HL-60/S4 treated with phorbol 12-myristate 13-acetate at 8.2 ng/mL for 4 days and 3 days (cell line): Measurements from ENCODE around the gene GRIK5.

Source experiments
- in situ Hi-C: fragments of 300-500 bp; cut with MboI; formaldehyde crosslinking; loops from 2 replicates; pipeline ENCODE4 v1.15.0; 2022; ENCODE audit warnings: low sequenced_read_pairs

GRIK5 gene

GRCh38 chr19:42095814-42096230 lies 25.8 kb upstream of the GRIK5 start:
- in situ Hi-C loops: no loop called here

GRCh38 chr19:42095142-42095813 lies 25.3 kb upstream of the GRIK5 start:
- in situ Hi-C loops: no loop called here

GRCh38 chr19:42093926-42094325 lies 23.9 kb upstream of the GRIK5 start:
- in situ Hi-C loops: no loop called here

GRCh38 chr19:42093505-42093904 lies 23.5 kb upstream of the GRIK5 start:
- in situ Hi-C loops: no loop called here

- in situ Hi-C loops: no loop called here
Observed at GRCh38 chr19:42092350-42092749, 22.3 kb upstream of the GRIK5 start.

- in situ Hi-C loops: no loop called here
Observed at GRCh38 chr19:42091742-42092141, 21.7 kb upstream of the GRIK5 start.

- in situ Hi-C loops: no loop called here
Observed at GRCh38 chr19:42091300-42091699, 21.3 kb upstream of the GRIK5 start.

GRCh38 chr19:42090672-42091071 lies 20.7 kb upstream of the GRIK5 start:
- in situ Hi-C loops: no loop called here

GRCh38 chr19:42089772-42090171 lies 19.8 kb upstream of the GRIK5 start:
- in situ Hi-C loops: no loop called here

- in situ Hi-C loops: no loop called here
Observed at GRCh38 chr19:42089191-42089750, 19.3 kb upstream of the GRIK5 start.

- in situ Hi-C loops: no loop called here
Observed at GRCh38 chr19:42088471-42089190, 18.6 kb upstream of the GRIK5 start.

- in situ Hi-C loops: no loop called here
Observed at GRCh38 chr19:42086770-42087550, 17.0 kb upstream of the GRIK5 start.

- in situ Hi-C loops: no loop called here
Observed at GRCh38 chr19:42086188-42086736, 16.3 kb upstream of the GRIK5 start.

- in situ Hi-C loops: no loop called here
Observed at GRCh38 chr19:42083537-42083936, 13.5 kb upstream of the GRIK5 start.

- in situ Hi-C loops: no loop called here
Observed at GRCh38 chr19:42081584-42082203, 11.7 kb upstream of the GRIK5 start.

GRCh38 chr19:42080764-42081375 lies 10.9 kb upstream of the GRIK5 start:
- in situ Hi-C loops: no loop called here

- in situ Hi-C loops: no loop called here
Observed at GRCh38 chr19:42079886-42080763, 10.1 kb upstream of the GRIK5 start.

GRCh38 chr19:42079276-42079669 lies 9.3 kb upstream of the GRIK5 start:
- in situ Hi-C loops: no loop called here

- in situ Hi-C loops: no loop called here
Observed at GRCh38 chr19:42078538-42079275, 8.7 kb upstream of the GRIK5 start.
